HG03066 (cell line): ENCODE measurements around the gene RREB1.

Experiments used
- ATAC-seq: cut with Tn5 transposase; IDR thresholded peaks from one replicate; pipeline ENCODE4 v1.9.1; 2021; ENCODE audit warnings: low read depth; ENCODE audit not compliant: unreplicated experiment

Gene RREB1

DNA sequence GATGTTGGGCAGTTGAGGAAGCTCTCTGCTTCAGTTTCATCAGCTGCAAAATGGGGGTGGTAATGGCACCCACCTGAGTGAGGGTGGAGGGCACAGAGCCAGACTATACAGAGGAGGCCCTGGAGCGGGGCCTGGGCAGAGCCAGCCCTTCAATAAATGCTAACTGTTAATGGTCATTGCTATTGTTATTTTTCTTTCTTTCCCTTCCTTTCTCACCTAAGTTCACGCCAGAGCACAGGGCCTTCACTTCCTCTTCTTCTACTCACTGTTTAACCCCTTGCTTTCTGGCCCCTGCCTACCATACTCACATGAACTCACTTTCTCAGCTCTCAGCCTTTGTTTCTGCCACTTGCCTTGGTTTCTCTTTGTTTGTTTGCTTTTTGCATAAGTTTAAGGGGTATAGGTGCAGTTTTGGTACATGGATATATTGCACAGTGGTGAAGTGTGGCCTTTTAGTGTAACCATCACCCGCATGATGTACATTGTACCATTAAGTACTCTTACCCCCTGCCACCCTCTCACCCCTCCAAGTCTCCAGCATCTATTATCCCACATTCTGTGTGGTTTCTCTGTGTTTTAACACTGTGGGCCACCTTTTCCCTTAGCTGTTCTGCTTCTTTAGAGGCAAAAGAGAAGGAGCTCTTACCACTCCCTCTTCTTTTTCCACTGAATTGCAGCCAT is 7.5 kb upstream of the RREB1 start:
- peak; percentile 83 for ATAC-seq

DNA sequence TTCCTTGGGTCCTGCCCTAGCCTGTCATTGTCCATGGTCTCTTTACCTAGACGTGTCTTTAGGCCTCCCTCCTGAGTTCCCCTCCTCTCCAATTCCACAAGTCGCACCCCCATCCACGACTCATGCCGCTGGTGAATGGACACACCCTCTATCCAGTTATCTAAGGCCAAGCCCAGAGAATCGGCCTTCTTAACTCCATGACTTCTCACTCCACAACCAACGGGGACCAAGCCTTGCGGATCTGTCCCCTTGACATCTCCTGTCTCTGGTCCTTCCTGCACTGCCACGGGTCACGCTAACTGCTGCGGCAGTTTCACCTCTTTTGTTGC is 7.0 kb upstream of the RREB1 start:
- no peak for ATAC-seq

DNA sequence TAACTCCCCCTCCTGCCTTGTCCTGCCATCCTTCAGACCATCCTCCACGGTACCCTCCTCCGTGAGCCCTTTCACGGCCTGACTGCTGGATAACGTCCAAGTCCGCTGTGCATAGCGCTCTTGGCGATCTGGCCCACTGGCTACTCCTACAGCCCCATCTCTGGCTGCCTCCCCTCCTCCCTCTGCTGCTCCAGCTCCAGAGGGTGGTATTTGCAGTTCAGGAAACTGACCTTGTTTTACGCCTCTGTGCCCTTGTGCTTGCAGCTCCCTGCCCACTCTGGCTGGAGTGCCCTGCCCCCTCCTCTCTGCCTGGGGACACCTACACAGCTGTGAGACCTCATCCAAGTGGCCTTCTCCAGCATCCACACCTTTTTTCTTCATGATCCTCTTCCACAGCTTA is 6.5 kb upstream of the RREB1 start:
- ATAC-seq = no peak

DNA sequence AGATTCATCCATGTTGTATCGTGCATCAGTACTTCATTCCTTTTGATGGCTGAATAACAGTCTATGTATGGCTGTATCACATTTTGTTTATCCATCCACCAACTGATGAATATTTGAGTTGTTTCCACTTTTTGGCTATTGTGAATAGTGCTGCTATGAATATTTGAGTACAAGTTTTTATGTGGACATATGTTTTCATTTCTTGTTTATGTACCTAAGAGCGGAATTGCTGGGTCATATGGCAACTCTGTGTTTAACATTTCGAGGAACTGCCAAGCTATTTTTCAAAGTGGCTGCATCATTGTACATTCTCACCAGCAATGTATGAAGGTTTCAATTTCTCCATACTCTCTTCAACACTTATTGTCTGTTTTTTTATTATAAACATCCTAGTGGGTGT is 3.0 kb upstream of the RREB1 start:
- no peak for ATAC-seq

DNA sequence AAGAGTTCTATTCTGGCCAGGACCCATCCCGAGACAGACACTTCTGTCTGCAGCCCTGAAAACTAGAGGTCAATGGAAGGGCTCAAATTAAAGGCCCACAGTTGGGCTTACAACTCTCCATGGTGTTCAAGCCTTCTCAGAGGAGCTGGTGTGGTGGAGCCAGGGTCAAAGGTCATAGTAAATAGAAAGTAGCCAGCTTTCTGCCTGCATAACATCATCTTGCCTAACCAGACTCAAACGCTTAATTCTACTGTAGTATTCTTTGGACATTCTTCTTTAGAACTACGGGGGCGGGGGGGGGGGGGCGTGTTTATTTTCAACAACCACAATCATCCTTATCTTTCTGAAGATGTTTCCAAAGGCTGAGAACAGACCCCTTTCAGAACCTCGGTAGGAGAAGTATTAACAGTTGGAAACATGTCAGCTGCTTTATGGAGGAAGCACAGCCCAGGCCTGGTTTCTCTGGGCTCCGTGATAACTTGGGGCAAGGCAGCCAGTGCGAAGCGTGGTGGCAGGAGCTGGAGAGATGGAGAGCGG is 1.5 kb upstream of the RREB1 start:
- ATAC-seq = no peak

DNA sequence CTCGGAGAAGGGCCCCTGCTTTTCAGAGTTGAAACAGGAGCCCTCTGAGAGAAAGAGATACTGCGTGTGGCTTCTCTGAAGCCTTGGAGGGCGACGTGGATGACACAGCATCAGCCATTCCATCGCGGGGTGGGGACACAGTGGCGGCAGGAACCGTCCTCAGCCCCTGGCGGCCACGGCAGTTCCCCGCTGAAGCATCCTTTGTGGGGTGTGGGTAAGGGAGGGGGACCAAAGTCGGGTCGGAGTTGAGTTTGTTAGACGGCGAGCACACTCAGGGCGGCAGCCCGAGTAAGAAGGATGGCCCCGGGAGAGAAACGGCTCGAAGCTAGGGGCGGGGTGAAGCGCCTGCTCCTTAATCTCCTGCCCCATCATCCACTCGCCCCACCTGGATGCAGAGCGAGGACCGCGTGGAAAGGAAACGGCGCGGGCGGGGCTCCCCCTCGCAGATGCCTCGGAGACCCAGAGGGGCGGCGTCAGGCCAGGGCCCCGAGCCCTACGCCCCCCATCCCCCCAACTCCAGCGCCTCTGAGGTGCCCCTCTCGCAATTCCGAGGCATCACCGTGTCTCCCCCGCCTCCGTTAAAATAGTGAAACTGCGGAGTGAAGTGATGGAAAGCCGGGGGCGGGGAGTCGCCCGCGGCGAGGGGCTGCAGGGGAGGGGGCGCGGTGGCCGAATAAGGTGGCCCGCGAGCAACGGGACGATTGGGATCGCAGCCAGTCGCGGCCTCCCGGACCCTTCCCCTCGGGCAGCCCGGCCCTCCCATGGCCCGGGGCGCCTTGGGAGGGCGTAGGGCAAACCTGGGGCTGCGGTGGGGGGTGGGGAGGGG is 796 bp upstream of the RREB1 start:
- peak; percentile 34 for ATAC-seq

DNA sequence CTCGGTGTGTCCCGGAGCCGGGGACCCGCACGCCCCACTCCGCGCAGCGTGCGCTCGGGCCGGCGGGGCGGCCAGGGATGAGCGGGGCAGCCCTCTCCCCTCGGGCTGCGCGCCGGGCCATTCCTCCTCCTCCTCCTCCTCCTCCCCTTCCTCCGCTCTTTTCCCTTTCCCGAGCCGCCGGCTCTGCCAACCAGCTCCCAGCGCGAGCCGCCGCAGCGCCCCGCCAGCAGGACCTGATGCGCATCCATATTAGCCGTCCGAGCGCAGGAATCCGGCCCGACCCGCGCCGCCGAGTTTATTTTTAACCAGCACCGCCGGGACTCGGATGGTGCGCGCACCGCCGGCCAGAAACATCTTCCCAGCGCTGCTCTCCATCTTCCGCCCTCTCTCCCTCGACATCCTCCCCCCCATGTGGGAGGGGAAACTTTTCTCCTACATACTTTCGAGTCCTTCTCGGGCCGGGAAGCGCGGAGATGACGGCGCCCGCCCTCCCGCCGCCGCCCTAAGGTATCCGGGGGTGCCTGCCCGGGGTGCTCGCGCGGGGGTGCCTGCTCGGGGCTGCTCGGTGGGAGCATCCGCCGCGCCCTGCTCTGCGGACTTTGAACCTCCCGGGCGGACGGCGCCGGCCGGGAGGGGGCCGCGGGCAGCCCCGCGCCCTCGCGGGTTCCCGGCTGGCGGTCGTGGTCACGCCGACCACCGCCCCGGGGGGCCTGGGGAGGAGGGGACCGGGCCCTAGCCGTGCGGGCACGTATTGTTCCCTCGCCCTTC is 619 bp downstream of the RREB1 start:
- no peak for ATAC-seq

DNA sequence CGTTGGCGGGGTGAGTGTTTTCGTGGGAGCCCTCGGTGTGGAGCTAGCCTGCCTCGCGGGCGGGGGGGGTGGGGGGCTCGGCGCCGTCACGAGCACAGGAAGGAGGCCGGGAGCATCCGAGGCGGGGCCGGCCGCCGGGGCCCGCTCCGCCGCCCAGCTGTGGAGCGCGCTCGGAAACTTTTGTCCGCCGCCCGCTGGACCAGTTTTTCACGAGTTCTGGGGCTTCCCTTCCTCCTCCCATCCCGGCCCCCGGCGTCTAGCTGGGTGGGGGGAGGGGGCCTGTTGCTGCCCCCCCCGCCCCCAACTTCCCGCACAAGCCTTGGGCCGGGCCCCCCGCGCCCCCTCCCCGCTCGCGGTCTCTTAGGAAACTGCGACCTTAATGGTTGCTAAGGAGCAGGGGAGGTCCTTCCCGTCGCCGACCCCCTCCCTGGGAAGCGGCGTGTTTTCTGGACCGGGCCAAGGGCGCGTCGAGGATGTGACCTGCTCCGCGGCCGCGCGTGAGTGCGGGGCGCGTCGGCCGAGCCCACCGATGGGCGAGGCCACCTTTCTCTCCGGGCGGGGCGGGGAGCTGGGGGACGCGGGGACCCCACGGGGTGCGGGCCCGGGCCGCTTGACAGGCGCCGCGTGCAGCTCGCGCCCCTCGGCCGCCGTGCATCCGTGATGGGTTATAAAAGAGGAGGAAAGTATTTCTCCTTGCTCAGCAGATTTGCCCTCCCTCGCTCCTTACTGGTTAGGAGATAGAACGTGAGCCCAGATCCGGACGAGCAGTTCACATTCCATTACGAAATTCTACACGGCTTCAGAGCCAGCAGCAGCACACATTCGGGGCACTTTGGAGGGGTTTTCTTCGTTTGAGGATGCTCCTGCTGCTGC is 1.4 kb downstream of the RREB1 start:
- no peak for ATAC-seq

DNA sequence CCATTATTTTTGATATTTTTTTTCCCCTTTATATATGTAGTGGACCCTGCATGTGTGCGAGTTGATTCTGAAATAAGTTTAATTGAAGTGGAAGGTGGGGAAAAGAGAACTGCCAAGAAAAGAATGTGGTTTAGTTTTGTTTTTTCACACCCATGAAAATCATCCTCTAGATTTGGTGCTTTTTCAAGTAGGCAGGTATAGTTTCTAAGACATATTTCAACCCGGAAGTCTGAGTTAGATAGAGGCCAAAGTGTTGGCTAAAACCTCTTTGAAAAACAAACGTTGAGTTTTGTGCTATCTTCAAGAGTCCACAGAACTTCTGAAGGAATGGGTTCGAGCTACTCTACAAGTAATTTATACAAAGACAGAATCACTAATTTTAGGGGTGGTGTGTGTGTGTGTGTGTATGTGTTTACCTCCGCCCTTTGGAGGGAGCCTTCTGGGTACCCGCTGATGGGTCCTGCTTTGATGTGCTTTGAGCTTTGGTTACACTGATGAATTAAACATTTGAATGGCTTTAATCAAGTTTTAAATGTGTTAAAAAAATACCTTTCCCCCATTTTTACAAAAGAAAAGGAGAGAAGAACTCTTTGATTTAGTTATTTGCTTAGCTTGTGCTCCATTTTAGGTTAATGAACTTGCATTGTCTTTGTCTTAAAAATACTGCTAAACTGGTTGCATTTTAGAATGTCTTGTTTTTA is 2.5 kb downstream of the RREB1 start:
- ATAC-seq = no peak

DNA sequence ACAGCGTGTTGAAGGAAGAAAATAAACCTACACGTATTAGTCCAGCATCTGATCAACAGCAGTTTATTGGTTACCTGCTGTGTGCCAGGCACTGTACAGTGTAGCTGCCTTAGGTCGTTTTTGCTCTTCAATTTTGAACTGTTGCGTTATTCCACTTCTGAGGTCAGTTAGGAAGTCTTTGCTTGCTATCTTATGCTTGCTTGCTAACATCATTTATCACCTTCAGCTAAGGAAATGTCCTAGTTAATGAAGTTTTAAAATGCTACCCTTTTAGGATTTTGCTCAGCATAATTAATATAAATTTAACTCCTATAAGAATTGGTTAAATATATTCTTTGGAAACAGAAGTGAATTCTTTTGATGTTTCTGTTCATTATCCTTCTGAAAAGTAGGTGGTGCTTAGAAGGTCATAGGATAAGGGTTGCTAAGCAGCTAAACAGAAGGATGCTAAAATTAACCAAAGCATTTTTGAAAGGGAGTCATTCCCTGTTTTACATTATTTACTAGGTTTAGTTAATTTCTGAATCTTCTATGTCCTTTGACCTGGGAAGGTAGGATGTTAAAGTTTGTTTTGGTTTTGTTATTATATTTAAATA is 3.4 kb downstream of the RREB1 start:
- no peak for ATAC-seq

DNA sequence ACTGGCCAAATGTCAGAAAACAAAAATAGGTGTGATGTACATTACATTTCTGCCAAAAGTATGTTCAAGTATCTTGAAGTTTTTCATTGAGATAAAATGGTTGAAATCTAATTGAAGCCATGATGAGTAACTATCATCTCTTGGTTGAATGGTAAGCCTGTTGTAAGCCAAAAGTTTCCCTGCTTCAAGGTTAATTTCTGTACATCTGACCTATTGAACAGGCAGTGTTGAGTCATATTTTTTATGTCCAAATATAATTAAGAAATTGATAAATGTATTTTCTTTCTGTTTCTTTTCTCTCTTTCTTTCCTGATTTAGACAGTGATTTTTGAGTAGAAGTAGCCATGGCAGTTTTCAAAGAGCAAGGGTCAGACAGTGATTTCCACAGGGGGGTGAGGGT is 4.4 kb downstream of the RREB1 start:
- no peak for ATAC-seq

DNA sequence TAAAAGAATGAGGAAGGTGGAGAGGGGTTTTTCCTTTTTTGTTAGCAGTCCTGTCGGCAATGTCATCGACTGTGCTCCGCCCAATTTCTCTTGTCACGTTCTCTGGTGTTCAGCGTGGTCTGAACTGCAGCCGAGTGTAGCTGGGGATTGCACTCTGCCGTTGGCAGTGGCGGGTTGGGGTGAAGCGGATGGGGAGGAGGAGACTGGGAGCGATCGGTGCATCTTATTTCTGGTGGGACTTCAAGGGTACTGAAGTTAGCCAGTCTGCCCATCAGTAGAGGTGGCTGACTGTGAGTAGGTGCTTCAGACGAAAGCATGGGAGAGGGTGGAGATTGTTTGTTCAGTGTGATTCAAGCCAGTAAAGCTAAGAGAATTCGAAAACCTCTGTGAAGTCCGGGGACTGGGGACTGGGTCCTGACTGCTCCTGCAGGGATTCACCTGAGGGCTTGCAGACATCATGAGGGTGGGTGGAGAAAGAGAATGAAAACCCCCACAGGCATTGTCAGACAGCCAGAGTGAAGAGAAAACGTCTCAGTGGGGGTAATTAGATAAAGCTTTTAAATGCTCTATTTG is 5.1 kb downstream of the RREB1 start:
- no peak for ATAC-seq

DNA sequence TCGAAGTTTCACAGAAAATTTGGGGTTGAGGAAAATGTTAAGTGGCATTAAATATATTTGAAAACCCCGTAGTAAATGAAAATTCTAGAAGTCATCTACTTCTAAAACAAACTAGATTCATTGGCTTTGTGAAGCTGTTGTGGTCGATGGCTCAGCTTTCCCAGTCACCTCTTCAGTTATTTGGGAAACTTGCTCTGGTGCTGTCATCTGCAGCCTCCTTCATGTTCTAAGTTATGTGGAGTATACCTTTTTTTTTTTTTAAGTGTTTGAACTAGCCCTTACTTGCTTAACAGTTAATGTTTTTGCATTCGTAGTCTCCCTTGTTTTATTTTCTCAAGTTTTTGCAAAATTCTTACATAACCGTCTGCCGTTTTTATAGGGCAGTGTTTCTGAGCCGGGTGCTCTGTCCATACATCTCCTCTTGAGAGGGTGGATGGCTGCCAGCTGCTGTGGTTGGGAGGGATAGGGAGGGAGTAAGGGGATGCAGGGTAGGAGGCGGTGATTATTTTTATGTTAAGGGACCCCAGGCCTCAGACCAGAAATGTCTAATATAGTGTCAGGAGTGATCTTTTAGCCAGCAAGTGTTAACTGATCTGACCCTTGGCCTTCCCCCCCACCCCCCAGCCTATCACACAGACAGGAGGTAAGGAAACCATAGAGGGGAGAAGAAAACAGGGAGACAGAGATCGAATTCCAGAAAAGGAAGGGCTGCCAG is 7.1 kb downstream of the RREB1 start:
- no peak for ATAC-seq

DNA sequence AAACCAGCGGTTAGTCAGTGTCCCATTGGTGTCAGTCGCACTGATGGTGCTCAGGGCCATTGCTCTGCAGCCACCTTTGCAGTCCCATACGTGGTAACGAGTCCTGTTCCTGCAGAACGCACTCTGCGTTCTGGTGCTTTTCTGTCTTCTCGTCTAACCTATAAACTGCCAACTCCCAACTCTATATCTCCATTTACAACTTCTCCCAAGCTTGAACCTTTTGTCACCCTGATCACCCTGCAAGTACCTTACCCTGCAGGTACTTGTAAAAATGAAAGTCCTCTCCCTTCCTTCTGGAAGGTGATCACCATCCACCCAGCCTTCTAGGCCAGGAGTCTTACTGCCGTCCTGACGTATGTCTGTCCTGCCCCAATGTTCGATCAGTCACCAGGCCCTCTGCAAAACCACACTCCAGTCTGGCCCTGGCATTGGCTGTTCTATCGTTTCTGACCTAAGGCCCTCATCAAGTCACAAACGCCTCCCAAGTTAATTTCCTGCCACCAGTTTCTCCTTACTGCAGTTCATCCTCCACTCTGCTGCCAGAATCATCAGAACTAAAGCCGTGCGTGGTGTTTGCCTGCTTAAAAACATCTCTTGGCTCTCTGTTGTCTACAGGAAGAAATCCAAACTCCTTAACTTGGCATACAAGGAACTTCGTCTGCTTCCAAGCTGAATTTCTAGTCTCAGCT is 7.9 kb downstream of the RREB1 start:
- ATAC-seq = no peak

DNA sequence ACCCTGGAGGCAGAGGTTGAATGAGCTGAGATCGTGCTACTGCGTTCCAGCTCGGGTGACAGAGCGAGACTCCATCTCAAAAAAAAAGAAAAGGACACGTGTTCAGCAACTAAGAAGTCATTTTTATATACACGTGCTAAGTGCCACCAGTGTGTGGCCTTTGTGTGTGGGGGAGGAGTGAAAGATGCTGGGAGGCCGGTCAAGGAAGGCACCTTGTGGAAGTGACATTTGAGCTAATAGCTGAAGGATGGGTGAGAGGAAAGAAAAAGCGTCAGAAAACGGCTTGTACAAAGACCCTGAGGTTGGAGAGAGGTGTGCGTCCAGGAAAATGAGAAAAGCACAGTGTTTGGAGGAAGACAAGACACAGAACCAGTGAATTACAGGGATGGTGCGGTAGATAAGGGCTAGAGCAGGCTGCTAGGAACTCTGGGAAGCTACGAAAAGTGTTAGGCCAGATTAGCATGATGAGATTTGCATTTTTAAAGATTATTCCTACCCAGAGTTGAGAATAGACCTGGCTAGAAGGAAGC is 11.6 kb downstream of the RREB1 start:
- no peak for ATAC-seq

DNA sequence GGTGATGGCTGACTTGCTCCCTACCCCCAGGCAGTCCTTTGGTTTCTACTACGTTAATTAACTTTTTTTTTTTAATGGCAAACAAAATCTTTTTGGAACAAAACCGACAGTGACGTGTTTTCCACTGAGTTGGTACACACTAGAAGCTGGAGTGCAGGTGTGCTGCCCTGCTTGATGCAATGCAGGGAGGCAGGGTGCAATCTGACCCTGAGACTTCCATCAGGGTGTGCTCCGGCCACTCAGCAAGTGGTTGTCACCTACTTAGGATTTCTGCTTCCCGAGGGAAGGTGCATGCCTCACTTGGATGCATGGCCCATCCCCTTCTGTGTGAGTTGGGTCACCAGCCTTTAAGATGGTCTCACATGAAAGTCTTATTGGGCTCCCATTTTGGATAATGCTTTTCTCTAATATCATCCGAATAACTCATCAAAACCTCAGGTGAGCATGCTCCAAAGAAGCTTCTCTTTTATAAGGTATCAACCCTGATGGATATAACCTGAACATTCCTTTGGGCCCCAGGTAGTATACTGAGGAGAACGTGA is 14.0 kb downstream of the RREB1 start:
- ATAC-seq = no peak

DNA sequence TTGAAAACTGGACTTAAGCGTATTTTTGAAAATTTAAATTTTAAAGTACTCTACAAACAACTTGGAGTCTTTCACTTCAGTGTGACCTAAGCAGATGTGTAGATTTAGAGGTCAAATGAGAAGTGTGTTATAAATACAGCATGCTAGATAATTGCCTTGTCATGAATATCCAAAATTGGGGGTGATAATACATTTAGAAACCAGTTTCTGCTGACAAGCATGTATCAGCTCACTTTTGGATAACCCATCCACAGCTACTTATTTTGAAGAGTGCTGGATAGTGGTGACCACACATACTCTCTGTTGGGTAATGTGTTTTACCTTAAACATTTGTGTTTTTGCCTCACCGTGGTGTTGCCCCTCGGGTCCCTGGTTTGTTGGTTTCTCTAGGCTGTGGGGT is 14.9 kb downstream of the RREB1 start:
- no peak for ATAC-seq
